OCI-LY3 (cell line): ENCODE measurements around the gene RUBCN.
"Not testable (repeated sequence)": the region's sequence is repeated elsewhere in the genome, so short reads cannot be mapped to it uniquely, and the experiment has no call there.

Source experiments
- CTCF ChIP-seq: fragments of 200-600, 300-600 bp; sonication (generic); IDR thresholded peaks from 2 replicates; pipeline ENCODE4 v1.5.1; 2014; ENCODE audit warnings: antibody characterized with exemption, low read length, low read depth
- EZH2phosphoT487 ChIP-seq: fragments of 200-600 bp; shearing (Covaris generic); IDR thresholded peaks from 2 replicates; pipeline ENCODE4 v1.6.1; 2018; ENCODE audit warnings: antibody characterized with exemption, mixed run types, low read depth

DNA sequence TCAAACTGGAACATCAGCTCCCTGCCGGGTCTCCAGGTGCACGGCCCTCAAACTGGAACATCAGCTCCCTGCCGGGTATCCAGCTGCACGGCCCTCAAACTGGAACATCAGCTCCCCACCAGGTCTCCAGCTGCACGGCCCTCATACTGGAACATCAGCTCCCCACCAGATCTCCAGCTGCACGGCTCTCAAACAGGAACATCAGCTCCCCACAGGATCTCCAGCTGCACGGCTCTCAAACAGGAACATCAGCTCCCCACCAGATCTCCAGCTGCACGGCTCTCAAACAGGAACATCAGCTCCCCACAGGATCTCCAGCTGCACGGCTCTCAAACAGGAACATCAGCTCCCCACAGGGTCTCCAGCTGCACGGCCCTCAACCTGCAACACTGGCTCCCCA, 99.1 kb downstream of the RUBCN start:
- not testable (repeated sequence) for TF ChIP-seq EZH2phosphoT487, CTCF
